K562 (cell line): ENCODE data around the gene KLHL33. TPM values are rescaled to one million over a fixed set of nuclear protein-coding genes. Genes with fewer than 3 reads are reported as not detected.

Experiments
- BRD9 ChIP-seq: fragments of 450-650 bp; IDR thresholded peaks from 2 replicates; pipeline ENCODE4 v1.6.1; 2018; ENCODE audit warnings: low read depth; ENCODE audit not compliant: partially characterized antibody
- DNMT1 ChIP-seq: fragments of 450-650 bp; IDR thresholded peaks from 2 replicates; pipeline ENCODE4 v1.6.1; 2016; ENCODE audit warnings: antibody characterized with exemption, mild to moderate bottlenecking
- EP400 ChIP-seq: fragments of 450-650 bp; IDR thresholded peaks from 2 replicates; pipeline ENCODE4 v1.6.1; 2017; ENCODE audit warnings: antibody characterized with exemption, mild to moderate bottlenecking, moderate library complexity
- HDGF ChIP-seq: fragments of 450-650 bp; IDR thresholded peaks from 2 replicates; pipeline ENCODE4 v1.6.1; 2016
- HSF4 ChIP-seq: fragments of 250-450 bp; sonication (Bioruptor Pico); IDR thresholded peaks from 2 replicates; pipeline ENCODE4 v2.1.2; 2022; ENCODE audit warnings: mild to moderate bottlenecking, moderate library complexity, borderline replicate concordance
- IFI16 ChIP-seq: fragments of 250-450 bp; sonication (Bioruptor Pico); IDR thresholded peaks from 2 replicates; pipeline ENCODE4 v2.1.2; 2022; ENCODE audit warnings: mild to moderate bottlenecking, inconsistent platforms
- ILF3 ChIP-seq: fragments of 450-650 bp; IDR thresholded peaks from 2 replicates; pipeline ENCODE4 v1.6.1; 2018; ENCODE audit warnings: antibody characterized with exemption, mild to moderate bottlenecking, moderate library complexity, borderline replicate concordance
- MAFF ChIP-seq: IDR thresholded peaks from 2 replicates; pipeline ENCODE4 v1.6.1; 2012; ENCODE audit warnings: low read length, improper control_type of control experiment
- MTA2 ChIP-seq: fragments of 450-650 bp; IDR thresholded peaks from 2 replicates; pipeline ENCODE4 v1.6.1; 2016; ENCODE audit warnings: low read depth
- NFIC ChIP-seq: fragments of 450-650 bp; IDR thresholded peaks from 2 replicates; pipeline ENCODE4 v1.6.1; 2017; ENCODE audit warnings: mild to moderate bottlenecking, inconsistent platforms
- NR2C2 ChIP-seq, 2 experiments: fragments of 200-800 bp in 1 of 2; sonication (Bioruptor generic) in 1 of 2; sonication (generic) in 1 of 2; formaldehyde crosslinking in 1 of 2; IDR thresholded peaks; 2 replicates each; pipeline versions ENCODE4 v1.6.1 to v1.8.0; 2016 to 2022; ENCODE audit warnings: mild to moderate bottlenecking in 1 of 2, missing compliant biosample characterization in 1 of 2, missing genetic modification characterization in 1 of 2, missing genetic modification reagents in 1 of 2
- PHF21A ChIP-seq: fragments of 450-650 bp; IDR thresholded peaks from 2 replicates; pipeline ENCODE4 v1.6.1; 2017; ENCODE audit warnings: low read depth, borderline replicate concordance
- POLR2H ChIP-seq: IDR thresholded peaks from 2 replicates; pipeline ENCODE4 v1.6.1; 2016; ENCODE audit warnings: missing genetic modification characterization, low read depth, mild to moderate bottlenecking, control low read depth, missing compliant biosample characterization, moderate library complexity
- RBM15 ChIP-seq: fragments of 200-400 bp; formaldehyde crosslinking; IDR thresholded peaks from 2 replicates; pipeline ENCODE4 v1.6.1; 2018; ENCODE audit warnings: mild to moderate bottlenecking, low read length, moderate library complexity; ENCODE audit not compliant: insufficient read depth
- SIN3A ChIP-seq, 2 experiments: fragments of 150-350 bp in 1 of 2; IDR thresholded peaks; 2 replicates each; pipeline ENCODE4 v1.6.1; 2011 to 2016; ENCODE audit warnings: borderline replicate concordance in 2 of 2, low read depth in 2 of 2, low read length in 2 of 2, mild to moderate bottlenecking in 2 of 2, moderate library complexity in 2 of 2; ENCODE audit not compliant: control insufficient read depth in 1 of 2
- TAF9B ChIP-seq: fragments of 450-650 bp; IDR thresholded peaks from 2 replicates; pipeline ENCODE4 v1.6.1; 2018; ENCODE audit warnings: mild to moderate bottlenecking; ENCODE audit not compliant: partially characterized antibody
- ZNF239 ChIP-seq: fragments of 250-450 bp; sonication (Bioruptor Pico); IDR thresholded peaks from 2 replicates; pipeline ENCODE4 v1.4.0; 2020; ENCODE audit warnings: mild to moderate bottlenecking
- ZNF561 ChIP-seq: fragments of 450-650 bp; formaldehyde crosslinking; conservative IDR thresholded peaks from 2 replicates; pipeline ENCODE4 v1.4.0; 2020; ENCODE audit warnings: mild to moderate bottlenecking, moderate library complexity
- ZNF696 ChIP-seq: fragments of 250-450 bp; sonication (Bioruptor Pico); conservative IDR thresholded peaks from 2 replicates; pipeline ENCODE4 v1.4.0; 2020; ENCODE audit warnings: mild to moderate bottlenecking, moderate library complexity
- polyA plus RNA-seq, 8 experiments: library from polyadenylated mRNA; depleted of rRNA in 4 of 8; stranded (reverse) in 5 of 8; unstranded in 3 of 8; fragments of >200 nt; fragmentation: Nextera tagmentation in 2 of 8; fragmentation: Illumina TruSeq in 1 of 8; extraction: Ambion mirVana in 2 of 8; extraction: Trizol in 1 of 8; gene quantifications; 2 replicates each; pipeline versions ENCODE4 v1.2.1 to v1.2.3, GENCODE V29; 2011 to 2014; ENCODE audit warnings: inconsistent platforms in 1 of 8, missing spikeins in 1 of 8
- total RNA-seq, 7 experiments: library from RNA; depleted of rRNA in 6 of 7; stranded (reverse); fragments of >200 nt in 6 of 7; fragmentation: Illumina TruSeq in 2 of 7; extraction: Trizol in 2 of 7; gene quantifications; 2 replicates each; pipeline versions ENCODE4 v1.2.1 to v1.2.3, GENCODE V29; 2011 to 2021; ENCODE audit warnings: low replicate concordance in 1 of 7
- TF ChIP-seq, protein P1 (sequence below): fragments of 450-650 bp; formaldehyde crosslinking; conservative IDR thresholded peaks from 2 replicates; pipeline ENCODE4 v1.4.0; 2022; ENCODE audit warnings: mild to moderate bottlenecking, missing genetic modification characterization
- TF ChIP-seq, protein P2 (sequence below): sonication (generic); formaldehyde crosslinking; IDR thresholded peaks from 2 replicates; pipeline ENCODE4 v1.8.0; 2022; ENCODE audit warnings: missing genetic modification reagents, mild to moderate bottlenecking, moderate library complexity, borderline replicate concordance
- TF ChIP-seq, protein P3 (sequence below): fragments of 450-650 bp; formaldehyde crosslinking; IDR thresholded peaks from 2 replicates; pipeline ENCODE4 v1.4.0; 2020; ENCODE audit warnings: mild to moderate bottlenecking, moderate library complexity
- TF ChIP-seq, protein P4 (sequence below), 2 experiments: fragments of 450-650 bp; conservative IDR thresholded peaks; 2 replicates each; pipeline ENCODE4 v1.6.1; 2017; ENCODE audit warnings: mild to moderate bottlenecking in 2 of 2, moderate library complexity in 2 of 2

KLHL33 gene
- total and polyA plus RNA-seq, 9 of the 15 experiments (the other 6 are each of a cell fraction or from before 2014, with no cell fraction given) = 0.04 to 0.27 (median 0.13) TPM; not detected in 6

DNA sequence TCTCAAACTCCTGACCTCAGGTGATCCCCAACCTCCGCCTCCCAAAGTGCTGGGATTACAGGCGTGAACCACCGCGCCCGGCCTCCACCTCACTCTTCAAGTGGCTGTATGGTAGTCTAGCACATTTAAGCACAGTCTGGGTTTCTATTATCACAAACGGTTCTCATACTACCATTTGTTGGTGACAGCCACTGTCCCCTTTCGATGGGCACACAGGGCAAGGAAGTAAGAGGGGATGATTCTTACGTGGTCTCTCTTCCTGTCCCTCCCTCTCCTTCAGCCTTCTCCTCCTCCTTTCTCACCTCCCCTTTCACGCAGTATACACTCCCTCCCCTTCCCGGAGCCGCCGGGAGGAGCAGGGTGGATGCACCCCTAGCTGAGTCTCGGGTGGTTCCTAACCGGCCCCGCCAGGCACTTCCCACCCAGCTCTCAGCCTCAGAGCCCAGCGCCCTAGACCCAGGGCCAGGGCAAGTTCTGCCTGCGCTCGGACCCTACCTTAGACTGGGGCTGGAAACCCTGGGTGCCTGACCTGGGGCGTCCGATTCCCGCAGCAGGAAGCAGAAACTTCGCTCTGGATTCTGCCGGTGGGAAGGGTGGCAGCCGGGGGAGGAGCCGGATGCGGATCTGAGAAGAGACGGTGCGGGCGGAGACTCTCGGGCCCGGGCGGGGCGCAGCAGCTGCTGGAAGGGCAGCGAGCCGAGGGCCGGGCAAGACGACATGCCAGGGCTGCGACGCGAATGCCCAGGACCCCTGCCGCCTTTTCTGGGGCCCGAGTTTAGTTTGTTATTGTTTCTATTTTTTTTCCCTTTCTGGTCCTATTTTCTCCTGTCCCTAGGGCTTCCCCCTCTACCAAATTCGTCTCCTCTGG, 22.9 kb downstream of the KLHL33 start, which contains the start of gene TEP1 (continued):
- TF ChIP-seq IFI16 (CRISPR knock-in tag) = no peak
- TF ChIP-seq, protein P1, sequence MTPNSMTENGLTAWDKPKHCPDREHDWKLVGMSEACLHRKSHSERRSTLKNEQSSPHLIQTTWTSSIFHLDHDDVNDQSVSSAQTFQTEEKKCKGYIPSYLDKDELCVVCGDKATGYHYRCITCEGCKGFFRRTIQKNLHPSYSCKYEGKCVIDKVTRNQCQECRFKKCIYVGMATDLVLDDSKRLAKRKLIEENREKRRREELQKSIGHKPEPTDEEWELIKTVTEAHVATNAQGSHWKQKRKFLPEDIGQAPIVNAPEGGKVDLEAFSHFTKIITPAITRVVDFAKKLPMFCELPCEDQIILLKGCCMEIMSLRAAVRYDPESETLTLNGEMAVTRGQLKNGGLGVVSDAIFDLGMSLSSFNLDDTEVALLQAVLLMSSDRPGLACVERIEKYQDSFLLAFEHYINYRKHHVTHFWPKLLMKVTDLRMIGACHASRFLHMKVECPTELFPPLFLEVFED = no peak
- TF ChIP-seq, protein P2, sequence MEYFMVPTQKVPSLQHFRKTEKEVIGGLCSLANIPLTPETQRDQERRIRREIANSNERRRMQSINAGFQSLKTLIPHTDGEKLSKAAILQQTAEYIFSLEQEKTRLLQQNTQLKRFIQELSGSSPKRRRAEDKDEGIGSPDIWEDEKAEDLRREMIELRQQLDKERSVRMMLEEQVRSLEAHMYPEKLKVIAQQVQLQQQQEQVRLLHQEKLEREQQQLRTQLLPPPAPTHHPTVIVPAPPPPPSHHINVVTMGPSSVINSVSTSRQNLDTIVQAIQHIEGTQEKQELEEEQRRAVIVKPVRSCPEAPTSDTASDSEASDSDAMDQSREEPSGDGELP = peak; percentile 72; the same call in 1 of the 2 replicates
- TF ChIP-seq ZNF561 (CRISPR knock-in tag) = no peak
- no peak for TF ChIP-seq MTA2
- no peak for TF ChIP-seq RBM15
- TF ChIP-seq BRD9 = no peak
- TF ChIP-seq NR2C2 (CRISPR knock-in tag; IDR thresholded peaks at IDR 0.05) = no peak
- TF ChIP-seq NR2C2 (tag; IDR thresholded peaks at IDR 0.05) = 0 out of 2 replicates have a peak, but pooled peaks have one; percentile 40
- TF ChIP-seq ZNF696 (CRISPR knock-in tag) = no peak
- TF ChIP-seq, protein P3, sequence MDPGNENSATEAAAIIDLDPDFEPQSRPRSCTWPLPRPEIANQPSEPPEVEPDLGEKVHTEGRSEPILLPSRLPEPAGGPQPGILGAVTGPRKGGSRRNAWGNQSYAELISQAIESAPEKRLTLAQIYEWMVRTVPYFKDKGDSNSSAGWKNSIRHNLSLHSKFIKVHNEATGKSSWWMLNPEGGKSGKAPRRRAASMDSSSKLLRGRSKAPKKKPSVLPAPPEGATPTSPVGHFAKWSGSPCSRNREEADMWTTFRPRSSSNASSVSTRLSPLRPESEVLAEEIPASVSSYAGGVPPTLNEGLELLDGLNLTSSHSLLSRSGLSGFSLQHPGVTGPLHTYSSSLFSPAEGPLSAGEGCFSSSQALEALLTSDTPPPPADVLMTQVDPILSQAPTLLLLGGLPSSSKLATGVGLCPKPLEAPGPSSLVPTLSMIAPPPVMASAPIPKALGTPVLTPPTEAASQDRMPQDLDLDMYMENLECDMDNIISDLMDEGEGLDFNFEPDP (CRISPR knock-in tag) = 0 out of 2 replicates have a peak, but pooled peaks have one; percentile 81
- TF ChIP-seq NFIC = peak; percentile 7; the same call in 1 of the 2 replicates
- TF ChIP-seq PHF21A = no peak
- TF ChIP-seq SIN3A (IDR thresholded peaks at IDR 0.05; ENCODE audit: borderline replicate concordance in 2 of 2, control insufficient read depth in 1 of 2, low read depth in 2 of 2, low read length in 2 of 2) = no peak
- TF ChIP-seq, protein P4, sequence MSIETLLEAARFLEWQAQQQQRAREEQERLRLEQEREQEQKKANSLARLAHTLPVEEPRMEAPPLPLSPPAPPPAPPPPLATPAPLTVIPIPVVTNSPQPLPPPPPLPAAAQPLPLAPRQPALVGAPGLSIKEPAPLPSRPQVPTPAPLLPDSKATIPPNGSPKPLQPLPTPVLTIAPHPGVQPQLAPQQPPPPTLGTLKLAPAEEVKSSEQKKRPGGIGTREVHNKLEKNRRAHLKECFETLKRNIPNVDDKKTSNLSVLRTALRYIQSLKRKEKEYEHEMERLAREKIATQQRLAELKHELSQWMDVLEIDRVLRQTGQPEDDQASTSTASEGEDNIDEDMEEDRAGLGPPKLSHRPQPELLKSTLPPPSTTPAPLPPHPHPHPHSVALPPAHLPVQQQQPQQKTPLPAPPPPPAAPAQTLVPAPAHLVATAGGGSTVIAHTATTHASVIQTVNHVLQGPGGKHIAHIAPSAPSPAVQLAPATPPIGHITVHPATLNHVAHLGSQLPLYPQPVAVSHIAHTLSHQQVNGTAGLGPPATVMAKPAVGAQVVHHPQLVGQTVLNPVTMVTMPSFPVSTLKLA (conservative IDR thresholded peaks at IDR 0.05) = peak in 1 of 2 experiments; percentile 60; a peak in 2 of 4 replicates
- no peak; the same call in 1 of the 2 replicates for TF ChIP-seq ZNF239 (CRISPR knock-in tag)
- no peak for TF ChIP-seq DNMT1
- peak; percentile 63 for TF ChIP-seq TAF9B
- TF ChIP-seq ILF3 = no peak
- no peak for TF ChIP-seq HSF4 (CRISPR knock-in tag)
- no peak for TF ChIP-seq MAFF
- peak; percentile 72 for TF ChIP-seq POLR2H (tag)
- TF ChIP-seq HDGF = no peak
- peak; percentile 61 for TF ChIP-seq EP400
